Frontal cortex (tissue), 4 donors: ENCODE data around the gene IGFL2. TPM values are rescaled to one million over a fixed set of nuclear protein-coding genes. Genes with fewer than 3 reads are reported as not detected.
"Not testable (repeated sequence)": the region's sequence is repeated elsewhere in the genome, so short reads cannot be mapped to it uniquely, and the experiment has no call there.

ENCODE experiments used
- DNase-seq, 2 donors: peaks; one replicate each; pipeline ENCODE4 v3.0.0; 2012; ENCODE audit warnings: low spot score in 2 of 2
- FAIRE-seq: peaks from 2 replicates; lab custom pipeline; 2012; peaks lifted over from hg19 to GRCh38; lab: Jason Lieb, UNC
- total RNA-seq: library from RNA; depleted of rRNA; stranded (reverse); fragments of >200 nt; gene quantifications from one replicate; pipeline ENCODE4 v1.2.3, GENCODE V29; 2014
- donor health status: control.
- donor health status: control.
- donor health status: control.

IGFL2 gene
- total RNA-seq, 1 donor from 2014 or later = 0.82 TPM

DNA sequence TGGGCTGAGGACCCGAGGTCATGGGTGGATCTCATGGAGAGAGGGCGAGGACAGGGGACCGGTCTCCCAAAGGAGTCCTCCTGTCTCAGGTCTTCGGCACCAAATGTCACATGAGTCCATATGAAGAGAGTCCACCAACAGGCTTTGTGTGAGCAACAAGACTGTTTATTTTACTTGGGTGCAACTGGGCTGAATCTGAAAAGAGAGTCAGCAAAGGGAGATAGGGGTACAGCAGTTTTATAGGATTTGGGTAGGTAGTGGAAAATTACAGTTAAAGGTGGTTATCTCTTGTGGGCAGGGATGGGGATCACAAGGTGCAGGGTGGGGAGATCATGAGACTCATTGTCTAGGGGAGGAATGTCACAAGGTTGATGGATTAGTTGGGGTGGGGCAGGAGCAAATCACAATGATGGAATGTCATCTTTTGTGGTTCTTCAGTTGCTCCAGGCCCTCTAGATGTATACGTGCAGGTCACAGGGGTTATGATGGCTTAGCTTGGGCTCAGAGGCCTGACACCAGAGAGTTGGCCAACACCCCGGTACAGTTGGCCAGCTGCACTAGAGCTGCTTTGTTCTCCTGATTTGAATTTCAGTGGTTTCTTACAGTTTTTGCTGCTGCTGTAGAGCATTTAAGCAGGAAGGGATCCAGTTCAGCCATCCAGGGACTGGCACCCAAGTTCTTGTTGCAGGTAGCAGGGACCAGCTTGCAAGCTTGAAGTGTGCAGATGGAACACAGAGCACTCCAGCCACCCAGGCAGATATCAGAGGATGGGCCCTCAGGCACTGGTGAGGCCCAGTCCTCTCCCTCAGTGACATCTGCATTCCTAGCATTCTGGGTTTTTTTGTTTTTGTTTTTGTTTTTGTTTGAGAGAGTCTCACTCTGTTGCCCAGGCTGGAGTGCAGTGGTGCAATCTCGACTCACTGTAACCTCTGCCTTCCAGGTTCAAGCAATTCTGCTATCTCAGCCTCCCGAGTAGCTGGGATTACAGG, 55.1 kb downstream of the IGFL2 start:
- FAIRE-seq (no peak), DNase-seq (no peak)

GRCh38 chr19:46204008-46204407, 56.0 kb downstream of the IGFL2 start:
- FAIRE-seq = no peak
- no peak for DNase-seq

GRCh38 chr19:46205183-46205984, 57.3 kb downstream of the IGFL2 start:
- FAIRE-seq = no peak
- DNase-seq = no peak

GRCh38 chr19:46206176-46206575, 58.1 kb downstream of the IGFL2 start:
- FAIRE-seq (no peak), DNase-seq (no peak)

DNA sequence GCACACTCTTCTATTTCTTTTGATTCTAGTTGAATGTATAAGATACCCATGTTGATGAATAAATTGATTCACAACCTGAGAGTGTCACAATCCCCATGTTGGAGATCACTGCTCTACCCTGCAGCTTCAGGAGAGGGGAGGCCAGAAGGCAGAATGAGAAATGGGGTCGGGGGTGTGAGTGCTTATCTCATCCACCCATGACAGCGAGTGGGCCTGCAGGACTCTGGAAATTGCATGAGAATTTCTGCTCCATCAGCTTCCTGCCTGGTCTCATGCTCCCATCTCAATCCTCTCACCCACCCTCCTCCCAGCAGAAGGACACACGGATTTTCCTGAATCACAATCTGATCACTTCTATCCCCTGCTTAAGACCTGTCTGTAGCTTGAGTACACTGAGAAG, 58.6 kb downstream of the IGFL2 start:
- no peak for FAIRE-seq
- DNase-seq = no peak

DNA sequence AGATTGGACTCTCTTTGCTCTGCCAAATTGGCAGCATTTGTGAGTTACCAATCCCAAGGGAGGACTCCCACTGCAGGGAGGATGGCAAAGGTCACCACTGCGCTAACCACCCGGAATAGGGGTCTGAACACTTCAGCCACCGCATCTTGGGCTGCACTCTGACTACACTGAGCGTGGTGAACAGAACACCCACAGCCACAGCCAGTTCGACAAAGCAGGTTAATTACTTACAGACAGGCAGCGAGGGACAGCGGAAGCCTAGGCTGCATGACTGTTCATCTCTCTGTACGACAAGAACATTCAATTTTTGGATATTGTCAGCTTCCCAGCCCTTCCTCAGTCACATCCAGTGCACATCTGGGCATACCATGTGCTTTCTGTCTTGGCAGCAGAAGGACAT, 59.8 kb downstream of the IGFL2 start:
- FAIRE-seq, DNase-seq: not testable (repeated sequence)

DNA sequence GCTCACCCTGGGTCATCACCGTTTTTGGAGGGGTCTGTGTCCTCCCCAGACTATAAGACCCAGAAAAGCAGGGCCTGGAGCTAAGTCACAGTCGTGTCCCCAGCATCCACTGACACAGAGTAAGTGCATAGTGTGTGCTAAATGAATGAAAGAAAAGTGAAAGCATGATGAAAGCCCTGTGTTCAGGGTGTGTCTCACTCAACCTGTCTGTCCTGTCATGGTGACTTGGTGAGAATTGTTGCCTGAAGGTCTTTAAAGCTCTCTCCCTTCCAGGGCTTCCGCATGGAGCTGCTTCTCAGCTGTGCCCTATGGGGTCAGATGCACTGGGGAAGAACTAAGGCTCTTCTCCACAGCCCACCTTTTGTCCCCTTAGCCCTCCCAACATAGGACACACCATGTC, 61.0 kb downstream of the IGFL2 start:
- DNase-seq (no peak), FAIRE-seq (no peak)

DNA sequence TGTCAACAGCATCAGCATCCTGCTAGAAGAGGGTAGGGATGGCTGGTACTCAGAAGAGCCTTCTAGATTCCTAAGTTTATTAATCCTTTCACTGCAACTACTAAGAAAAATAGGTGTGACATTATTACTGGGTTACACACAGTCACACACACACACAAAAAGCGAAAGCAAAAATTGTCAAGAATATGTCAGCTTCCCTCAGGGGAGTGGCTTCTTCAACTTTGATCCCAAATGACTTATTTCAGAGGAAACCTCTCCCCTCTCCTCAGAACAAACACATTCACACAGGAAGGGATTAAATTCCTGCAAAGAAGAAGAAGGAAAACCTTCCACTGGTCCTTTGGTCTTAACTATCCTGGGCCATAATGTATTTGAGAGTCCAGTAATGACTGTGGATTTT, 61.4 kb downstream of the IGFL2 start:
- no peak for FAIRE-seq
- DNase-seq = no peak

GRCh38 chr19:46210669-46211068, 62.6 kb downstream of the IGFL2 start:
- no peak for FAIRE-seq
- DNase-seq = no peak

Other genes starting within 250 kb of the IGFL2 start
- gene MYPOP, start 245.6 kb upstream of the IGFL2 start, total RNA-seq = 0.82 TPM
- gene NANOS2, start 233.5 kb upstream of the IGFL2 start, total RNA-seq = not detected
- gene NOVA2, start 174.4 kb upstream of the IGFL2 start, total RNA-seq = 8.6 TPM
- gene CCDC61, start 152.8 kb upstream of the IGFL2 start, total RNA-seq = 2.9 TPM
- gene PGLYRP1, start 125.2 kb upstream of the IGFL2 start, total RNA-seq = not detected
- gene IGFL4, start 107.2 kb upstream of the IGFL2 start, total RNA-seq = 0.82 TPM
- gene IGFL3, start 23.6 kb upstream of the IGFL2 start, total RNA-seq = not detected
- gene IGFL1, start 81.5 kb downstream of the IGFL2 start, total RNA-seq = not detected
- 3.3 TPM for gene HIF3A, start 148.8 kb downstream of the IGFL2 start, total RNA-seq
- gene PPP5C, start 198.8 kb downstream of the IGFL2 start, total RNA-seq = 67.3 TPM